Lower leg skin (tissue), 3 donors: ENCODE measurements around the gene IDI2.

Experiments used
- POLR2A ChIP-seq, 2 donors: fragments of 450-650 bp; IDR thresholded peaks; one replicate each; pipeline ENCODE4 v1.6.1; 2016 to 2017; ENCODE audit warnings: antibody characterized with exemption in 2 of 2, mild to moderate bottlenecking in 1 of 2, moderate library complexity in 1 of 2
- TF ChIP-seq, protein P1 (sequence below), 3 donors: fragments of 450-650 bp; IDR thresholded peaks; one replicate each; pipeline ENCODE4 v1.5.1; 2016; ENCODE audit warnings: antibody characterized with exemption in 3 of 3, mild to moderate bottlenecking in 3 of 3, moderate library complexity in 2 of 3

DNA sequence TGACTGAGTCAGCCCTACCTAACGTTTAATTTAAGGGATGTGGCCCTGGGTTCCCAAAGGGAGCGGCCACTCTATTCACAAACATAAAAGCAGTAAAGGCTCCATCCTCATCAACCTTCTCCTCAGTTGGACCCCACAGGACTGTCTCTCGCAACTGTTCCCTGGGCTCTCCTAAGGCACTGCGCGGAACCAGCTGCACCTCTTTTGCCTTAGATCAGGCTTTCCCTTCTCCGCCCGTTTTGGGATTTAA lies 38.1 kb downstream of the IDI2 start:
- TF ChIP-seq, protein P1, sequence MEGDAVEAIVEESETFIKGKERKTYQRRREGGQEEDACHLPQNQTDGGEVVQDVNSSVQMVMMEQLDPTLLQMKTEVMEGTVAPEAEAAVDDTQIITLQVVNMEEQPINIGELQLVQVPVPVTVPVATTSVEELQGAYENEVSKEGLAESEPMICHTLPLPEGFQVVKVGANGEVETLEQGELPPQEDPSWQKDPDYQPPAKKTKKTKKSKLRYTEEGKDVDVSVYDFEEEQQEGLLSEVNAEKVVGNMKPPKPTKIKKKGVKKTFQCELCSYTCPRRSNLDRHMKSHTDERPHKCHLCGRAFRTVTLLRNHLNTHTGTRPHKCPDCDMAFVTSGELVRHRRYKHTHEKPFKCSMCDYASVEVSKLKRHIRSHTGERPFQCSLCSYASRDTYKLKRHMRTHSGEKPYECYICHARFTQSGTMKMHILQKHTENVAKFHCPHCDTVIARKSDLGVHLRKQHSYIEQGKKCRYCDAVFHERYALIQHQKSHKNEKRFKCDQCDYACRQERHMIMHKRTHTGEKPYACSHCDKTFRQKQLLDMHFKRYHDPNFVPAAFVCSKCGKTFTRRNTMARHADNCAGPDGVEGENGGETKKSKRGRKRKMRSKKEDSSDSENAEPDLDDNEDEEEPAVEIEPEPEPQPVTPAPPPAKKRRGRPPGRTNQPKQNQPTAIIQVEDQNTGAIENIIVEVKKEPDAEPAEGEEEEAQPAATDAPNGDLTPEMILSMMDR (IDR thresholded peaks at IDR 0.05): no peak
- no peak for TF ChIP-seq POLR2A (IDR thresholded peaks at IDR 0.05)
